ENCODE data around the gene STK24.

DNA sequence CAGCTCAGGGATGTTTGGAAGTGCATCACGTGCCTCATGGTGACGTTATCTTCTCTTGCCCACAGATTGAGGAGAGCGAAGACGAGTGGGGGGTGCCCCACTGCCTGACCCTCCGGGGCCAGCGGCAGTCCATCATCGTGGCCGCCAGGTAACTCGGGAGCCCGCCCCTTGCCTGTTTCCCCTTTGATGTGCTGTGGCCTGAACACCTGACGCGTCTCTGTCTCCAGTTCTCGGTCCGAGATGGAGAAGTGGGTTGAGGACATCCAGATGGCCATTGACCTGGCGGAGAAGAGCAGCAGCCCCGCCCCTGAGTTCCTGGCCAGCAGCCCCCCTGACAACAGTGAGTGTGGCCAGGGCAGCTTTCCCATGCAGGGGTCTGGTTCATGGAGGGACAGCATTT, 137.0 kb downstream of the STK24 start:
- TF ChIP-seq CREM (IDR thresholded peaks at IDR 0.05; ENCODE audit: low read depth) (no peak), TCF7 (IDR thresholded peaks at IDR 0.05; ENCODE audit: borderline replicate concordance) (no peak), EP300 (IDR thresholded peaks at IDR 0.05; ENCODE audit: borderline replicate concordance in 1 of 2, control insufficient read depth in 1 of 2, low read depth in 2 of 2, low read length in 2 of 2) (no peak), BMI1 (IDR thresholded peaks at IDR 0.05; ENCODE audit: borderline replicate concordance) (no peak), RELA (IDR thresholded peaks at IDR 0.05; ENCODE audit: borderline replicate concordance, partially characterized antibody) (no peak), YBX1 (IDR thresholded peaks at IDR 0.05) (no peak)
- TF ChIP-seq, protein P1, sequence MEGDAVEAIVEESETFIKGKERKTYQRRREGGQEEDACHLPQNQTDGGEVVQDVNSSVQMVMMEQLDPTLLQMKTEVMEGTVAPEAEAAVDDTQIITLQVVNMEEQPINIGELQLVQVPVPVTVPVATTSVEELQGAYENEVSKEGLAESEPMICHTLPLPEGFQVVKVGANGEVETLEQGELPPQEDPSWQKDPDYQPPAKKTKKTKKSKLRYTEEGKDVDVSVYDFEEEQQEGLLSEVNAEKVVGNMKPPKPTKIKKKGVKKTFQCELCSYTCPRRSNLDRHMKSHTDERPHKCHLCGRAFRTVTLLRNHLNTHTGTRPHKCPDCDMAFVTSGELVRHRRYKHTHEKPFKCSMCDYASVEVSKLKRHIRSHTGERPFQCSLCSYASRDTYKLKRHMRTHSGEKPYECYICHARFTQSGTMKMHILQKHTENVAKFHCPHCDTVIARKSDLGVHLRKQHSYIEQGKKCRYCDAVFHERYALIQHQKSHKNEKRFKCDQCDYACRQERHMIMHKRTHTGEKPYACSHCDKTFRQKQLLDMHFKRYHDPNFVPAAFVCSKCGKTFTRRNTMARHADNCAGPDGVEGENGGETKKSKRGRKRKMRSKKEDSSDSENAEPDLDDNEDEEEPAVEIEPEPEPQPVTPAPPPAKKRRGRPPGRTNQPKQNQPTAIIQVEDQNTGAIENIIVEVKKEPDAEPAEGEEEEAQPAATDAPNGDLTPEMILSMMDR (IDR thresholded peaks at IDR 0.05 in 2 of 3, conservative IDR thresholded peaks at IDR 0.05 in 1 of 3; ENCODE audit: control insufficient read depth in 2 of 3, extremely low read depth in 1 of 3, insufficient read depth in 1 of 3, low read depth in 3 of 3, low read length in 3 of 3) = no peak
- TF ChIP-seq, protein P2, sequence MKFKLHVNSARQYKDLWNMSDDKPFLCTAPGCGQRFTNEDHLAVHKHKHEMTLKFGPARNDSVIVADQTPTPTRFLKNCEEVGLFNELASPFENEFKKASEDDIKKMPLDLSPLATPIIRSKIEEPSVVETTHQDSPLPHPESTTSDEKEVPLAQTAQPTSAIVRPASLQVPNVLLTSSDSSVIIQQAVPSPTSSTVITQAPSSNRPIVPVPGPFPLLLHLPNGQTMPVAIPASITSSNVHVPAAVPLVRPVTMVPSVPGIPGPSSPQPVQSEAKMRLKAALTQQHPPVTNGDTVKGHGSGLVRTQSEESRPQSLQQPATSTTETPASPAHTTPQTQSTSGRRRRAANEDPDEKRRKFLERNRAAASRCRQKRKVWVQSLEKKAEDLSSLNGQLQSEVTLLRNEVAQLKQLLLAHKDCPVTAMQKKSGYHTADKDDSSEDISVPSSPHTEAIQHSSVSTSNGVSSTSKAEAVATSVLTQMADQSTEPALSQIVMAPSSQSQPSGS (IDR thresholded peaks at IDR 0.05; ENCODE audit: low read length) = no peak
